ENCODE measurements around the gene POLQ. TPM values are rescaled to one million over a fixed set of nuclear protein-coding genes. Genes with fewer than 3 reads are reported as not detected.
A peak's percentile ranks its signal among the peaks of the same experiment; 100 is the strongest.

The POLQ gene
- total and polyA plus RNA-seq, 7 experiments from 2014 or later = 0.04 to 26.6 (median 0.24) TPM

- H3K4me1 Mint-ChIP-seq = peaks cover 4 to 28% (median 24%) of the 10 kb centered on the region in 7 donors
- ATAC-seq (no peak), DNase-seq (no peak)
- no peaks in the 10 kb centered on the region for H3K27me3 Mint-ChIP-seq
- no peak overlapping the region for H3K4me3 ChIP-seq (ENCODE audit: low read length)
- H3K4me3 Mint-ChIP-seq = no peak overlapping the region
- intact Hi-C loops (cut with micrococcal nuclease) = loop anchor here (10.0 kb wide), 3 partner anchors 218 to 1342 kb away; partner anchors contain the start of gene GSK3B (in 1 of the 2)
- no peaks in the 10 kb centered on the region for H3K9me3 ChIP-seq (ENCODE audit: control insufficient read depth in 2 of 3, low read length in 3 of 3)
- H3K36me3 Mint-ChIP-seq = peaks cover 0 to 11% (median 0%) of the 10 kb centered on the region in 5 donors
- H3K9me3 Mint-ChIP-seq = no peaks in the 10 kb centered on the region
- no peak overlapping the region for H3K27ac ChIP-seq (ENCODE audit: low read depth, low read length)
- H3K4me1 ChIP-seq (ENCODE audit: control insufficient read depth in 2 of 2, insufficient read depth in 2 of 2, low read length in 2 of 2) = peaks cover 0 to 9% of the 10 kb centered on the region in 2 donors
- no peak overlapping the region for H3K27ac Mint-ChIP-seq
- no peaks in the 10 kb centered on the region for H3K27me3 ChIP-seq (ENCODE audit: control insufficient read depth in 2 of 2, insufficient read depth in 2 of 2, low read length in 2 of 2)
- ChIA-PET CTCF (no interaction called here), POLR2A (no interaction called here)
- H3K36me3 ChIP-seq (ENCODE audit: control insufficient read depth in 2 of 3, insufficient read depth in 3 of 3, low read length in 3 of 3) = no peaks in the 10 kb centered on the region
Observed at GRCh38 chr3:121436641-121437040, 109.1 kb downstream of the POLQ start.

GRCh38 chr3:121436074-121436473, 109.7 kb downstream of the POLQ start:
- Mint-ChIP-seq H3K4me1 (peaks cover 4 to 28% (median 24%) of the 10 kb centered on the region in 7 donors), H3K27ac (no peak overlapping the region), H3K27me3 (no peaks in the 10 kb centered on the region), H3K9me3 (no peaks in the 10 kb centered on the region), H3K36me3 (peaks cover 0 to 11% (median 0%) of the 10 kb centered on the region in 5 donors), H3K4me3 (no peak overlapping the region)
- CTCF ChIA-PET = no interaction called here
- ATAC-seq (no peak), DNase-seq (no peak)
- no peaks in the 10 kb centered on the region for H3K9me3 ChIP-seq (ENCODE audit: control insufficient read depth in 2 of 3, low read length in 3 of 3)
- no peaks in the 10 kb centered on the region for H3K27me3 ChIP-seq (ENCODE audit: control insufficient read depth in 2 of 2, insufficient read depth in 2 of 2, low read length in 2 of 2)
- POLR2A ChIA-PET = no interaction called here
- intact Hi-C loops (cut with micrococcal nuclease) = loop anchor here (10.0 kb wide), 3 partner anchors 219 to 1341 kb away; partner anchors contain the start of gene GSK3B (in 1 of the 2)
- no peaks in the 10 kb centered on the region for H3K36me3 ChIP-seq (ENCODE audit: control insufficient read depth in 2 of 3, insufficient read depth in 3 of 3, low read length in 3 of 3)
- H3K4me3 ChIP-seq (ENCODE audit: low read length) = no peak overlapping the region
- H3K4me1 ChIP-seq (ENCODE audit: control insufficient read depth in 2 of 2, insufficient read depth in 2 of 2, low read length in 2 of 2) = peaks cover 0 to 9% of the 10 kb centered on the region in 2 donors
- H3K27ac ChIP-seq (ENCODE audit: low read depth, low read length) = no peak overlapping the region

- Histone ChIP-seq H3K9me3 (ENCODE audit: control insufficient read depth in 2 of 3, low read length in 3 of 3) (no peaks in the 10 kb centered on the region), H3K27ac (ENCODE audit: low read depth, low read length) (peak overlapping the region; percentile 33), H3K4me1 (ENCODE audit: control insufficient read depth in 2 of 2, insufficient read depth in 2 of 2, low read length in 2 of 2) (peaks cover 0 to 9% of the 10 kb centered on the region in 2 donors), H3K27me3 (ENCODE audit: control insufficient read depth in 2 of 2, insufficient read depth in 2 of 2, low read length in 2 of 2) (no peaks in the 10 kb centered on the region), H3K36me3 (ENCODE audit: control insufficient read depth in 2 of 3, insufficient read depth in 3 of 3, low read length in 3 of 3) (no peaks in the 10 kb centered on the region), H3K4me3 (ENCODE audit: low read length) (peak overlapping the region; percentile 52)
- peak in 8 of 9 donors; percentile 36 to 80 (median 74) for DNase-seq
- peak; percentile 89 for ATAC-seq
- Mint-ChIP-seq H3K27me3 (no peaks in the 10 kb centered on the region), H3K9me3 (no peaks in the 10 kb centered on the region), H3K4me1 (peaks cover 6 to 31% (median 24%) of the 10 kb centered on the region in 7 donors), H3K36me3 (peaks cover 0 to 35% (median 0%) of the 10 kb centered on the region in 5 donors), H3K4me3 (peak overlapping the region; percentile 46 to 84 (median 76)), H3K27ac (peak overlapping the region; percentile 48 to 92 (median 84))
- ChIA-PET CTCF (no interaction called here), POLR2A (interaction anchor here (0.6 to 1.0 kb wide), 3 partner anchors 229 to 687 kb away, joined by 3 to 4 read pairs (median 3); partner anchors contain the start of gene HCLS1)
- intact Hi-C loops (cut with micrococcal nuclease) = loop anchor here (1.0 to 10.0 kb wide), 10 partner anchors 113 to 1337 kb away; partner anchors contain the start of genes EAF2 (in 2 of the 2), GOLGB1 (in 2 of the 2), IQCB1 (in 2 of the 2) and GSK3B (in 1 of the 2)
Observed at GRCh38 chr3:121431726-121432517, 113.9 kb downstream of the POLQ start.

GRCh38 chr3:121430664-121431215, 115.0 kb downstream of the POLQ start:
- ChIA-PET POLR2A (interaction anchor here (1.0 kb wide), 1 partner anchor 230 kb away, joined by 3 read pairs; the partner anchor contains the start of gene HCLS1), CTCF (no interaction called here)
- Histone ChIP-seq H3K4me1 (ENCODE audit: control insufficient read depth in 2 of 2, insufficient read depth in 2 of 2, low read length in 2 of 2) (peaks cover 0 to 9% of the 10 kb centered on the region in 2 donors), H3K9me3 (ENCODE audit: control insufficient read depth in 2 of 3, low read length in 3 of 3) (no peaks in the 10 kb centered on the region), H3K4me3 (ENCODE audit: low read length) (no peak overlapping the region), H3K36me3 (ENCODE audit: control insufficient read depth in 2 of 3, insufficient read depth in 3 of 3, low read length in 3 of 3) (no peaks in the 10 kb centered on the region), H3K27me3 (ENCODE audit: control insufficient read depth in 2 of 2, insufficient read depth in 2 of 2, low read length in 2 of 2) (no peaks in the 10 kb centered on the region), H3K27ac (ENCODE audit: low read depth, low read length) (no peak overlapping the region)
- no peak overlapping the region for H3K4me3 Mint-ChIP-seq
- peak overlapping the region in 2 of 9 donors; percentile 26 to 52 for H3K27ac Mint-ChIP-seq
- DNase-seq (no peak), ATAC-seq (no peak)
- peaks cover 0 to 39% (median 0%) of the 10 kb centered on the region in 5 donors for H3K36me3 Mint-ChIP-seq
- H3K9me3 Mint-ChIP-seq = no peaks in the 10 kb centered on the region
- intact Hi-C loops (cut with micrococcal nuclease) = loop anchor here (5.0 to 10.0 kb wide), 7 partner anchors 224 to 1336 kb away; partner anchors contain the start of genes EAF2 (in 1 of the 2), GOLGB1 (in 1 of the 2), GSK3B (in 1 of the 2) and IQCB1 (in 1 of the 2)
- H3K27me3 Mint-ChIP-seq = no peaks in the 10 kb centered on the region
- H3K4me1 Mint-ChIP-seq = peaks cover 6 to 31% (median 24%) of the 10 kb centered on the region in 7 donors

GRCh38 chr3:121424549-121424948, 121.2 kb downstream of the POLQ start:
- no peak overlapping the region for H3K4me3 ChIP-seq (ENCODE audit: low read length)
- ChIA-PET POLR2A (no interaction called here), CTCF (no interaction called here)
- DNase-seq (no peak), ATAC-seq (no peak)
- Mint-ChIP-seq H3K4me1 (peaks cover 0 to 6% (median 0%) of the 10 kb centered on the region in 7 donors), H3K9me3 (no peaks in the 10 kb centered on the region), H3K27me3 (no peaks in the 10 kb centered on the region), H3K4me3 (no peak overlapping the region), H3K27ac (no peak overlapping the region), H3K36me3 (peaks cover 0 to 28% (median 0%) of the 10 kb centered on the region in 5 donors)
- intact Hi-C loops (cut with micrococcal nuclease) = no loop called here
- no peak overlapping the region for H3K27ac ChIP-seq (ENCODE audit: low read depth, low read length)
- no peaks in the 10 kb centered on the region for H3K4me1 ChIP-seq (ENCODE audit: control insufficient read depth in 2 of 2, insufficient read depth in 2 of 2, low read length in 2 of 2)
- no peaks in the 10 kb centered on the region for H3K27me3 ChIP-seq (ENCODE audit: control insufficient read depth in 2 of 2, insufficient read depth in 2 of 2, low read length in 2 of 2)
- H3K36me3 ChIP-seq (ENCODE audit: control insufficient read depth in 2 of 3, insufficient read depth in 3 of 3, low read length in 3 of 3) = no peaks in the 10 kb centered on the region
- no peaks in the 10 kb centered on the region for H3K9me3 ChIP-seq (ENCODE audit: control insufficient read depth in 2 of 3, low read length in 3 of 3)

- Histone ChIP-seq H3K9me3 (ENCODE audit: control insufficient read depth in 2 of 3, low read length in 3 of 3) (no peaks in the 10 kb centered on the region), H3K27ac (ENCODE audit: low read depth, low read length) (no peak overlapping the region), H3K4me3 (ENCODE audit: low read length) (no peak overlapping the region), H3K36me3 (ENCODE audit: control insufficient read depth in 2 of 3, insufficient read depth in 3 of 3, low read length in 3 of 3) (no peaks in the 10 kb centered on the region), H3K4me1 (ENCODE audit: control insufficient read depth in 2 of 2, insufficient read depth in 2 of 2, low read length in 2 of 2) (no peaks in the 10 kb centered on the region), H3K27me3 (ENCODE audit: control insufficient read depth in 2 of 2, insufficient read depth in 2 of 2, low read length in 2 of 2) (no peaks in the 10 kb centered on the region)
- no peak for DNase-seq
- no peak overlapping the region for H3K27ac Mint-ChIP-seq
- CTCF ChIA-PET = no interaction called here
- H3K27me3 Mint-ChIP-seq = peaks cover 0 to 6% (median 0%) of the 10 kb centered on the region in 5 donors
- H3K4me1 Mint-ChIP-seq = no peaks in the 10 kb centered on the region
- intact Hi-C loops (cut with micrococcal nuclease) = no loop called here
- no peaks in the 10 kb centered on the region for H3K9me3 Mint-ChIP-seq
- no peak overlapping the region for H3K4me3 Mint-ChIP-seq
- H3K36me3 Mint-ChIP-seq = peaks cover 0 to 7% (median 0%) of the 10 kb centered on the region in 5 donors
- no peak for ATAC-seq
- POLR2A ChIA-PET = no interaction called here
Observed at GRCh38 chr3:121418182-121418581, 127.6 kb downstream of the POLQ start.

Data from naive thymus-derived CD4-positive, alpha-beta T cell (primary cell).